Gastrocnemius medialis (tissue), 4 donors: ENCODE measurements around the gene PRKAG2. TPM values are rescaled to one million over a fixed set of nuclear protein-coding genes. Genes with fewer than 3 reads are reported as not detected.
"Not testable (repeated sequence)": the region's sequence is repeated elsewhere in the genome, so short reads cannot be mapped to it uniquely, and the experiment has no call there.

Source experiments
- ATAC-seq, 2 donors: fragments of 150-250 bp; one replicate each; pipeline ENCODE4 v1.9.1; 2016
- DNase-seq, 2 donors: peaks; one replicate each; pipeline ENCODE4 v3.0.0-alpha.2; 2019
- H3K27ac ChIP-seq, 4 donors: fragments of 200-600 bp; sonication (generic); 1 replicate in 1 of 4; 2 replicates in 3 of 4; pipeline ENCODE4 v1.5.1; 2016 to 2018; ENCODE audit warnings: mild to moderate bottlenecking in 2 of 4, moderate library complexity in 1 of 4
- H3K27me3 ChIP-seq, 3 donors: fragments of 200-600 bp; sonication (generic) in 2 of 3; 1 replicate in 1 of 3; 2 replicates in 2 of 3; pipeline versions ENCODE4 v1.5.1 to v1.6.0; 2016 to 2019; ENCODE audit warnings: mild to moderate bottlenecking in 1 of 3, moderate library complexity in 1 of 3
- H3K36me3 ChIP-seq, 2 donors: fragments of 200-600 bp; sonication (generic) in 1 of 2; one replicate each; pipeline ENCODE4 v1.5.1; 2017 to 2018
- H3K4me1 ChIP-seq, 2 donors: fragments of 200-600 bp; sonication (generic) in 1 of 2; one replicate each; pipeline ENCODE4 v1.5.1; 2016 to 2017; ENCODE audit warnings: mild to moderate bottlenecking in 2 of 2
- H3K4me3 ChIP-seq, 4 donors: fragments of 200-600 bp; sonication (generic) in 3 of 4; 1 replicate in 1 of 4; 2 replicates in 3 of 4; pipeline ENCODE4 v1.5.1; 2016 to 2019; ENCODE audit warnings: mild to moderate bottlenecking in 2 of 4
- H3K9me3 ChIP-seq, 3 donors: fragments of 200-600 bp; sonication (generic) in 2 of 3; 1 replicate in 1 of 3; 2 replicates in 2 of 3; pipeline ENCODE4 v1.5.1; 2016 to 2019
- CTCF ChIP-seq, 5 experiments: fragments of 450-650 bp in 3 of 5; fragments of 200-600 bp in 2 of 5; sonication (generic) in 2 of 5; IDR thresholded peaks in 4 of 5; conservative IDR thresholded peaks in 1 of 5; 1 replicate in 4 of 5; 2 replicates in 1 of 5; pipeline ENCODE4 v1.5.1; 2016 to 2019; ENCODE audit warnings: antibody characterized with exemption in 5 of 5, mild to moderate bottlenecking in 3 of 5, moderate library complexity in 3 of 5
- POLR2A ChIP-seq, 2 donors: fragments of 450-650 bp; IDR thresholded peaks; one replicate each; pipeline ENCODE4 v1.6.1; 2017; ENCODE audit warnings: antibody characterized with exemption in 2 of 2, mild to moderate bottlenecking in 2 of 2, moderate library complexity in 2 of 2
- in situ Hi-C, 4 donors: fragments of 200-750 bp; cut with MboI; loops; one replicate each; pipeline versions ENCODE4 v1.15.0 to v1.8.0; 2017; ENCODE audit warnings: low sequenced_read_pairs in 4 of 4
- intact Hi-C: fragments of 100-400 bp; cut with DNase I; formaldehyde crosslinking; loops from one replicate; pipeline ENCODE4 v1.15.1; 2023; ENCODE audit warnings: low total_unique reads
- total RNA-seq, 4 donors: library from RNA; depleted of rRNA; stranded (reverse); fragments of >200 nt; gene quantifications; one replicate each; pipeline versions ENCODE4 v1.1.0 to v1.2.3, GENCODE V29; 2016

Gene PRKAG2
- total RNA-seq, 4 donors from 2014 or later, result 5.3 to 32.6 (median 13.9) TPM

- peak overlapping the region; percentile 67 to 81 (median 72) for H3K4me3 ChIP-seq
- not testable (repeated sequence) for H3K36me3 ChIP-seq, H3K9me3 ChIP-seq, H3K27me3 ChIP-seq
- peaks cover 25 to 46% of the 10 kb centered on the region in 2 donors for H3K4me1 ChIP-seq
- intact Hi-C loops, result loop anchor here (2.0 to 5.0 kb wide), 4 partner anchors 14 to 218 kb away; no protein-coding TSS in a partner anchor
- peak overlapping the region; percentile 85 to 98 (median 89) for H3K27ac ChIP-seq
- DNase-seq (peak; percentile 32 to 56), ATAC-seq (peak; percentile 68 to 71)
- TF ChIP-seq POLR2A (IDR thresholded peaks at IDR 0.05) (peak; percentile 87 to 90), CTCF (IDR thresholded peaks at IDR 0.05 in 4 of 5, conservative IDR thresholded peaks at IDR 0.05 in 1 of 5) (peak in 3 of 5 experiments; percentile 18 to 23 (median 19))
- in situ Hi-C loops, result loop anchor here in 1 of 4 donors (10.0 kb wide), 1 partner anchor 54 kb away; no protein-coding TSS in a partner anchor
Observed at GRCh38 chr7:151518947-151519764, 357.8 kb downstream of the PRKAG2 start.

- no peaks in the 10 kb centered on the region for H3K9me3 ChIP-seq
- peak overlapping the region; percentile 67 to 81 (median 72) for H3K4me3 ChIP-seq
- ATAC-seq (peak; percentile 39 to 40), DNase-seq (peak; percentile 73 to 84)
- TF ChIP-seq CTCF (IDR thresholded peaks at IDR 0.05 in 4 of 5, conservative IDR thresholded peaks at IDR 0.05 in 1 of 5) (no peak), POLR2A (IDR thresholded peaks at IDR 0.05) (peak; percentile 65 to 69)
- H3K27me3 ChIP-seq, result no peaks in the 10 kb centered on the region
- H3K27ac ChIP-seq, result peak overlapping the region; percentile 85 to 98 (median 89)
- peaks cover 32 to 54% of the 10 kb centered on the region in 2 donors for H3K4me1 ChIP-seq
- no peaks in the 10 kb centered on the region for H3K36me3 ChIP-seq
- in situ Hi-C loops (loop anchor here in 1 of 4 donors (10.0 kb wide), 1 partner anchor 54 kb away; no protein-coding TSS in a partner anchor), intact Hi-C loops (loop anchor here (2.0 to 5.0 kb wide), 4 partner anchors 14 to 219 kb away; no protein-coding TSS in a partner anchor)
Observed at GRCh38 chr7:151518105-151518946, 358.6 kb downstream of the PRKAG2 start.

GRCh38 chr7:151517601-151518104 is 359.3 kb downstream of the PRKAG2 start:
- no peaks in the 10 kb centered on the region for H3K36me3 ChIP-seq
- no peaks in the 10 kb centered on the region for H3K27me3 ChIP-seq
- ATAC-seq (no peak), DNase-seq (no peak)
- intact Hi-C loops, result loop anchor here (2.0 to 5.0 kb wide), 4 partner anchors 13 to 220 kb away; no protein-coding TSS in a partner anchor
- no peak for TF ChIP-seq POLR2A (IDR thresholded peaks at IDR 0.05)
- H3K27ac ChIP-seq, result peak overlapping the region; percentile 85 to 98 (median 89)
- H3K4me1 ChIP-seq, result peaks cover 39 to 61% of the 10 kb centered on the region in 2 donors
- in situ Hi-C loops, result loop anchor here in 1 of 4 donors (10.0 kb wide), 1 partner anchor 53 kb away; no protein-coding TSS in a partner anchor
- no peaks in the 10 kb centered on the region for H3K9me3 ChIP-seq
- H3K4me3 ChIP-seq, result peak overlapping the region; percentile 67 to 81 (median 72)

GRCh38 chr7:151515276-151515565 is 361.7 kb downstream of the PRKAG2 start:
- Histone ChIP-seq H3K36me3 (no peaks in the 10 kb centered on the region), H3K27me3 (no peaks in the 10 kb centered on the region), H3K4me3 (peak overlapping the region in 1 of 4 donors; percentile 1), H3K4me1 (peaks cover 63 to 75% of the 10 kb centered on the region in 2 donors), H3K9me3 (no peaks in the 10 kb centered on the region), H3K27ac (peak overlapping the region; percentile 85 to 98 (median 89))
- intact Hi-C loops (loop anchor here (5.0 kb wide), 2 partner anchors 192 to 222 kb away; no protein-coding TSS in a partner anchor), in situ Hi-C loops (loop anchor here in 1 of 4 donors (10.0 kb wide), 1 partner anchor 50 kb away; no protein-coding TSS in a partner anchor)
- TF ChIP-seq POLR2A (IDR thresholded peaks at IDR 0.05) (no peak), CTCF (IDR thresholded peaks at IDR 0.05 in 4 of 5, conservative IDR thresholded peaks at IDR 0.05 in 1 of 5) (no peak)
- DNase-seq (no peak), ATAC-seq (no peak)
